OCI-LY3 (cell line): ENCODE measurements around the gene GPLD1.

Experiments used
- H2AFZ ChIP-seq: fragments of 200-600, 300-600 bp; shearing (Covaris generic); 2 replicates; pipeline ENCODE4 v1.6.0; 2014; ENCODE audit warnings: antibody characterized with exemption, low read depth, low read length
- H3K27ac ChIP-seq: fragments of 200-600, 300-600 bp; sonication (generic); 2 replicates; pipeline ENCODE4 v1.5.1; 2014; ENCODE audit warnings: mild to moderate bottlenecking, low read length, moderate library complexity, mixed read lengths
- H3K27me3 ChIP-seq: fragments of 200-600, 300-600 bp; sonication (generic); 2 replicates; pipeline ENCODE4 v1.6.1; 2014; ENCODE audit warnings: low read depth, low read length, mixed read lengths
- H3K36me3 ChIP-seq: fragments of 200-600, 300-600 bp; sonication (generic); replicated peaks from 2 replicates; pipeline ENCODE3; 2014; ENCODE audit warnings: low read depth, low read length, mixed read lengths
- H3K4me1 ChIP-seq: fragments of 300-600, 200-600 bp; sonication (generic); 2 replicates; pipeline ENCODE4 v1.6.1; 2014; ENCODE audit warnings: low read length, mixed read lengths
- H3K4me2 ChIP-seq: fragments of 200-600, 300-600 bp; sonication (generic); 2 replicates; pipeline ENCODE4 v1.6.1; 2014; ENCODE audit warnings: low read length, mixed read lengths
- H3K4me3 ChIP-seq: fragments of 300-600, 200-600 bp; sonication (generic); 2 replicates; pipeline ENCODE4 v1.5.1; 2014; ENCODE audit warnings: antibody characterized with exemption, mild to moderate bottlenecking, low read length, moderate library complexity
- H3K79me2 ChIP-seq: fragments of 300-600, 200-600 bp; shearing (Covaris generic); 2 replicates; pipeline ENCODE4 v1.6.1; 2014; ENCODE audit warnings: mild to moderate bottlenecking, low read length, mixed read lengths
- H3K9ac ChIP-seq: fragments of 300-600, 200-600 bp; shearing (Covaris generic); 2 replicates; pipeline ENCODE4 v1.6.0; 2014; ENCODE audit warnings: mild to moderate bottlenecking, low read length, moderate library complexity
- H3K9me3 ChIP-seq: fragments of 200-600, 300-600 bp; shearing (Covaris generic); 2 replicates; pipeline ENCODE4 v1.6.1; 2014; ENCODE audit warnings: low read length, mixed read lengths; ENCODE audit not compliant: insufficient read depth
- H4K20me1 ChIP-seq: fragments of 200-600, 300-600 bp; sonication (generic); 2 replicates; pipeline ENCODE4 v1.6.1; 2016; ENCODE audit warnings: low read length, mixed read lengths; ENCODE audit not compliant: insufficient read depth
- EZH2phosphoT487 ChIP-seq: fragments of 200-600 bp; shearing (Covaris generic); IDR thresholded peaks from 2 replicates; pipeline ENCODE4 v1.6.1; 2018; ENCODE audit warnings: antibody characterized with exemption, mixed run types, low read depth
- TF ChIP-seq, protein P1 (sequence below): fragments of 200-600, 300-600 bp; sonication (generic); IDR thresholded peaks from 2 replicates; pipeline ENCODE4 v1.5.1; 2014; ENCODE audit warnings: antibody characterized with exemption, low read length, low read depth

The GPLD1 gene

DNA sequence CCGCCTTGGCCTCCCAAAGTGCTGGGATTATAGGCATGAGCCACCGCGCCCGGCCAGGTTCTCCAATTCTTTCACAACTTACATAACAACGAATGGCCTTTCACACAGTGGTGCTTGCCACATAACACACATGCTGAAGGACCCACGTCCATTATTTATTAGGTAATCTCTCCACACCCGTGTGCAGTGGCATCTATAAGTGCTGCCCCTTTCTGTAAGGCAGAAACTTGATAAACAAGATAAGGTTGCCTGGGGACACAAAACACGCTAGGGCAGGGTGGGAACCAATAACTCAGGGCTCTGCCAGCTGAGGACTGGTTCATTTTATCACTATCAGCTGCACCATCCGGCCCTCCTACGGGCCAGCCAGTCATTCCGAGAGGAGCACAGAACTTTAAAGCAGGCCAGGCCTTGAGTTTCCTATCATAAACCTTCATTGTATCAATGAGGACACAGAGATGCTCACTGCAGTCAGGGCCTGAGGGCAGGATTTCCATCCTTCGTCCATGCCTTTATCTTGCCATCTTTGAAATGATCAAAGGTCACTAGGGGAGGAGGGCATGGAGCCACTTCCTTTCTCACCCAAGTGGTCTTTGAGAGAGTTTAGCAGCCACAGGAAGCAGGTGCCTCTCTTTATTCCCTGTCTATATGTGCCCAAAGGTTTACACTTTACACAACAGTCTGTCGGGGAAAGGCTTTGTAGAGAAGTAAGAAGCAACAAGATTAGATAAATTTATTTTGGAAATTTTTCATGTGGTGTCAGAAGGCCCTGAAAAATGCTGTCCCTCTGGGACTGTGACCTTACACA is 37.6 kb downstream of the GPLD1 start:
- H3K9me3 ChIP-seq, result no peaks in the 10 kb centered on the region
- no peaks in the 10 kb centered on the region for H3K36me3 ChIP-seq
- H3K27ac ChIP-seq, result no peak overlapping the region
- no peak overlapping the region for H3K4me2 ChIP-seq
- H3K27me3 ChIP-seq, result no peaks in the 10 kb centered on the region
- no peaks in the 10 kb centered on the region for H3K4me1 ChIP-seq
- TF ChIP-seq, protein P1, sequence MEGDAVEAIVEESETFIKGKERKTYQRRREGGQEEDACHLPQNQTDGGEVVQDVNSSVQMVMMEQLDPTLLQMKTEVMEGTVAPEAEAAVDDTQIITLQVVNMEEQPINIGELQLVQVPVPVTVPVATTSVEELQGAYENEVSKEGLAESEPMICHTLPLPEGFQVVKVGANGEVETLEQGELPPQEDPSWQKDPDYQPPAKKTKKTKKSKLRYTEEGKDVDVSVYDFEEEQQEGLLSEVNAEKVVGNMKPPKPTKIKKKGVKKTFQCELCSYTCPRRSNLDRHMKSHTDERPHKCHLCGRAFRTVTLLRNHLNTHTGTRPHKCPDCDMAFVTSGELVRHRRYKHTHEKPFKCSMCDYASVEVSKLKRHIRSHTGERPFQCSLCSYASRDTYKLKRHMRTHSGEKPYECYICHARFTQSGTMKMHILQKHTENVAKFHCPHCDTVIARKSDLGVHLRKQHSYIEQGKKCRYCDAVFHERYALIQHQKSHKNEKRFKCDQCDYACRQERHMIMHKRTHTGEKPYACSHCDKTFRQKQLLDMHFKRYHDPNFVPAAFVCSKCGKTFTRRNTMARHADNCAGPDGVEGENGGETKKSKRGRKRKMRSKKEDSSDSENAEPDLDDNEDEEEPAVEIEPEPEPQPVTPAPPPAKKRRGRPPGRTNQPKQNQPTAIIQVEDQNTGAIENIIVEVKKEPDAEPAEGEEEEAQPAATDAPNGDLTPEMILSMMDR, result no peak
- H2AFZ ChIP-seq, result no peak overlapping the region
- H4K20me1 ChIP-seq, result no peaks in the 10 kb centered on the region
- no peaks in the 10 kb centered on the region for H3K79me2 ChIP-seq
- H3K4me3 ChIP-seq, result no peak overlapping the region
- H3K9ac ChIP-seq, result no peak overlapping the region

DNA sequence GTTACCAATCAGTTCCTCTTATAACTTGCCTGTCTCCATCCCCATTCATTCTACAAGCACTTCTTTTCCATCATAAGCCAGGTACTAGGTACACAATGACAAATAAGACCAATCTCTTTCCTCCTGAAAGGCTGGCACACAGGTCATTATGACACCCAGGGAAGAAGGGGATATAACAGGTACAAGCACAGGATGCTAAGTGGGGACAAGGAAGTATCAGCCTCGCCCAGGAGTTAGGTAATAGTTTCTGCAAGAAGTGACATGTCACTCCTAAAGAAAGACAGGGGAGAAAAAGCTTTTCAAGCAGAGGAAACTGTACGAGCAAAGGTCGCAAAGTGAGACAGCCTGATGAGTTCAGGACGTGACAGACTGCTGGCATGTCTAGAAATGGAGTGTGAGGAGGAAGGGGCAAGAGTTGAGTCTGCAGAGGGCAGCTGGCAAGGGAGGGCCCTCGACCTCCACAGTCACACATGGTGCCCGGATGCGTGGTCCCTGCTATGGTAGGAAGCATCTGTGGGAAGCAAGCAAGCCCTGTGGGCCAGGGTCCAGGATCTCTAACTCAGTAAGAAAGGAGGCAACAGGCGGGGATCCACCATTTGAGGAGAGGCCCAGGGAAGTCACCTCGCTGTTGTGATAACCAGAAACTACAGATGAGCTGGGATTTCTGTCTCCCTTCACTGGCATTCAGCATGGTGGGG is 40.4 kb downstream of the GPLD1 start:
- H3K9ac ChIP-seq, result no peak overlapping the region
- H2AFZ ChIP-seq, result no peak overlapping the region
- no peak overlapping the region for H3K27ac ChIP-seq
- no peaks in the 10 kb centered on the region for H3K9me3 ChIP-seq
- no peak overlapping the region for H3K4me3 ChIP-seq
- no peak for TF ChIP-seq EZH2phosphoT487
- TF ChIP-seq, protein P1, result no peak
- H3K79me2 ChIP-seq, result no peaks in the 10 kb centered on the region
- no peaks in the 10 kb centered on the region for H3K36me3 ChIP-seq
- no peak overlapping the region for H3K4me2 ChIP-seq
- no peaks in the 10 kb centered on the region for H4K20me1 ChIP-seq
- no peaks in the 10 kb centered on the region for H3K27me3 ChIP-seq
- H3K4me1 ChIP-seq, result no peaks in the 10 kb centered on the region

DNA sequence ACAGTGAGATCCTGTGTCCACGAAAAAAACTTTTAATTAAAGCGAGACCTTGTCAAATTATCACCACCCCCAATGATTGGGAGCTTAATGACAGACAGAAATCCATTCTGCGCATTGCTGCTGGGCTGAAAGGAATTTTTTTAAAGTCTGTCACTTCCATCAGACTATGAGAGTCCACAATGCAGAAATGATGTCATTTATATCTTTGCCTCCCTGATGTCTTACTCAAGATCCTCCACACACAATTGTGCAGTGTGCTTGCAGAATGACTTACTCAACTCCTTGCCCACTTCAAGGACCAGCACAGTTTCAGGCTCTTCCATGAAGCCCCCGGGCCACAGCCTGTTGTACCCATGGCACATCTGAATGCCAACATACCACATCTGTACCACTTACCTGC is 41.0 kb downstream of the GPLD1 start:
- no peak overlapping the region for H3K4me2 ChIP-seq
- H3K36me3 ChIP-seq, result no peaks in the 10 kb centered on the region
- H3K79me2 ChIP-seq, result no peaks in the 10 kb centered on the region
- TF ChIP-seq, protein P1, result no peak
- TF ChIP-seq EZH2phosphoT487, result no peak
- H2AFZ ChIP-seq, result no peak overlapping the region
- no peak overlapping the region for H3K9ac ChIP-seq
- no peaks in the 10 kb centered on the region for H3K9me3 ChIP-seq
- H3K4me3 ChIP-seq, result no peak overlapping the region
- no peaks in the 10 kb centered on the region for H4K20me1 ChIP-seq
- H3K27ac ChIP-seq, result no peak overlapping the region
- H3K4me1 ChIP-seq, result no peaks in the 10 kb centered on the region
- H3K27me3 ChIP-seq, result no peaks in the 10 kb centered on the region

DNA sequence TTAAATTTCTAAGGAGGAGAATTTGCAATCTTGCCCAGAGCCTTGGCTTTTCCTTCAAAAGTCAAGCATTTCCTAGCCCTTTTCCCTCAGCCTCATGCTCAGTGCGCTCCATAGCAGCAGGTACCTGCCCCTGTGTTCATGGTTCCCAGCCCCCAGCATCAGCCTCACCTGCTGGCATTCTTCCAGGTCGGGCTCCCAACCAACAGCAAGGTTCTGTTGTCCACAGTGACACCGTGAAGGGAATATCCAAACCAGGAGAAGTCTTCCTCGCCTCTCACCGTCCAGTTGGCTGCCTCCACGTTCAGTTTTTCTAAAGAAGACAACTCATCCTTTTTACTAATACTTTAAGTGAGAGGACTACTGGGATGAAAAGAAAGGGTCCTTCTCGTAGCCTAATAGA is 42.7 kb downstream of the GPLD1 start:
- TF ChIP-seq, protein P1, result no peak
- TF ChIP-seq EZH2phosphoT487, result no peak
- Histone ChIP-seq H4K20me1 (no peaks in the 10 kb centered on the region), H3K79me2 (no peaks in the 10 kb centered on the region), H3K4me2 (no peak overlapping the region), H3K4me3 (no peak overlapping the region), H3K27me3 (no peaks in the 10 kb centered on the region), H3K4me1 (no peaks in the 10 kb centered on the region), H2AFZ (no peak overlapping the region), H3K27ac (no peak overlapping the region), H3K36me3 (no peaks in the 10 kb centered on the region), H3K9me3 (no peaks in the 10 kb centered on the region), H3K9ac (no peak overlapping the region)
